ENCODE data around the gene DNM3.

DNA sequence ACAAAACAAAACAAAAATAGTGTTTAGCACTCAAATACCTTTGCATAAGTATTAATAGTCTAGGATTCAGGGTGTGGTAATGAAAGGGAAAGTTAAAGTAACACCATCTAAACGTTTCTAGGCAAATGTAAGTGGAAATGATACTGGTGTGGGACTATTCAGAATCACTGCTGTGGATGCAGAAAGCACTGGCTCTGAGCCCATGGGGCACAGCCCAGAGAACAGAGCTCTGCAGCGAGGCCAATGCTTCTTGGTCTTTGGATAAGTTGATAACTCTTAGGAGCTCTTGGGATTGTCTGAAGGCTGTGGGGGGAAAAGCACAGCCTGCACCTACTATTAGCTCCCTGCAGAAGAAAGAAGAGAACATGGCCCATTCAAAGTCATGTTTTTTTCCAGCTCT lies 21.4 kb upstream of the DNM3 start:
- no peak for TF ChIP-seq CTCF (IDR thresholded peaks at IDR 0.05; ENCODE audit: control extremely low read depth in 1 of 3, insufficient read depth in 1 of 3, low read depth in 1 of 3, low read length in 3 of 3)
- TF ChIP-seq, protein P1, sequence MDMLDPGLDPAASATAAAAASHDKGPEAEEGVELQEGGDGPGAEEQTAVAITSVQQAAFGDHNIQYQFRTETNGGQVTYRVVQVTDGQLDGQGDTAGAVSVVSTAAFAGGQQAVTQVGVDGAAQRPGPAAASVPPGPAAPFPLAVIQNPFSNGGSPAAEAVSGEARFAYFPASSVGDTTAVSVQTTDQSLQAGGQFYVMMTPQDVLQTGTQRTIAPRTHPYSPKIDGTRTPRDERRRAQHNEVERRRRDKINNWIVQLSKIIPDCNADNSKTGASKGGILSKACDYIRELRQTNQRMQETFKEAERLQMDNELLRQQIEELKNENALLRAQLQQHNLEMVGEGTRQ (IDR thresholded peaks at IDR 0.05; ENCODE audit: low read length): no peak
- no peak for TF ChIP-seq TEAD4 (IDR thresholded peaks at IDR 0.05; ENCODE audit: low read depth, low read length)
- TF ChIP-seq, protein P2, sequence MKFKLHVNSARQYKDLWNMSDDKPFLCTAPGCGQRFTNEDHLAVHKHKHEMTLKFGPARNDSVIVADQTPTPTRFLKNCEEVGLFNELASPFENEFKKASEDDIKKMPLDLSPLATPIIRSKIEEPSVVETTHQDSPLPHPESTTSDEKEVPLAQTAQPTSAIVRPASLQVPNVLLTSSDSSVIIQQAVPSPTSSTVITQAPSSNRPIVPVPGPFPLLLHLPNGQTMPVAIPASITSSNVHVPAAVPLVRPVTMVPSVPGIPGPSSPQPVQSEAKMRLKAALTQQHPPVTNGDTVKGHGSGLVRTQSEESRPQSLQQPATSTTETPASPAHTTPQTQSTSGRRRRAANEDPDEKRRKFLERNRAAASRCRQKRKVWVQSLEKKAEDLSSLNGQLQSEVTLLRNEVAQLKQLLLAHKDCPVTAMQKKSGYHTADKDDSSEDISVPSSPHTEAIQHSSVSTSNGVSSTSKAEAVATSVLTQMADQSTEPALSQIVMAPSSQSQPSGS (IDR thresholded peaks at IDR 0.05; ENCODE audit: low read length): no peak
- no peak for TF ChIP-seq SIN3A (conservative IDR thresholded peaks at IDR 0.05 in 1 of 2, IDR thresholded peaks at IDR 0.05 in 1 of 2; ENCODE audit: low read depth in 1 of 2, low read length in 2 of 2)
- no peak for TF ChIP-seq POLR2A (IDR thresholded peaks at IDR 0.05; ENCODE audit: control extremely low read depth in 1 of 2, low read depth in 2 of 2, low read length in 2 of 2)
- TF ChIP-seq JUND (IDR thresholded peaks at IDR 0.05; ENCODE audit: low read length): no peak
- TF ChIP-seq, protein P3, sequence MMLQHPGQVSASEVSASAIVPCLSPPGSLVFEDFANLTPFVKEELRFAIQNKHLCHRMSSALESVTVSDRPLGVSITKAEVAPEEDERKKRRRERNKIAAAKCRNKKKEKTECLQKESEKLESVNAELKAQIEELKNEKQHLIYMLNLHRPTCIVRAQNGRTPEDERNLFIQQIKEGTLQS (IDR thresholded peaks at IDR 0.05; ENCODE audit: insufficient read depth, low read depth, low read length): no peak
- TF ChIP-seq SP2 (IDR thresholded peaks at IDR 0.05; ENCODE audit: low read length): no peak

All from H1 (cell line).